ENCODE results near the gene SSR3.

GRCh38 chr3:156516284-156516683, 38.6 kb downstream of the SSR3 start:
- TF ChIP-seq, protein P1, sequence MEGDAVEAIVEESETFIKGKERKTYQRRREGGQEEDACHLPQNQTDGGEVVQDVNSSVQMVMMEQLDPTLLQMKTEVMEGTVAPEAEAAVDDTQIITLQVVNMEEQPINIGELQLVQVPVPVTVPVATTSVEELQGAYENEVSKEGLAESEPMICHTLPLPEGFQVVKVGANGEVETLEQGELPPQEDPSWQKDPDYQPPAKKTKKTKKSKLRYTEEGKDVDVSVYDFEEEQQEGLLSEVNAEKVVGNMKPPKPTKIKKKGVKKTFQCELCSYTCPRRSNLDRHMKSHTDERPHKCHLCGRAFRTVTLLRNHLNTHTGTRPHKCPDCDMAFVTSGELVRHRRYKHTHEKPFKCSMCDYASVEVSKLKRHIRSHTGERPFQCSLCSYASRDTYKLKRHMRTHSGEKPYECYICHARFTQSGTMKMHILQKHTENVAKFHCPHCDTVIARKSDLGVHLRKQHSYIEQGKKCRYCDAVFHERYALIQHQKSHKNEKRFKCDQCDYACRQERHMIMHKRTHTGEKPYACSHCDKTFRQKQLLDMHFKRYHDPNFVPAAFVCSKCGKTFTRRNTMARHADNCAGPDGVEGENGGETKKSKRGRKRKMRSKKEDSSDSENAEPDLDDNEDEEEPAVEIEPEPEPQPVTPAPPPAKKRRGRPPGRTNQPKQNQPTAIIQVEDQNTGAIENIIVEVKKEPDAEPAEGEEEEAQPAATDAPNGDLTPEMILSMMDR (IDR thresholded peaks at IDR 0.05): no peak
- TF ChIP-seq EP300 (IDR thresholded peaks at IDR 0.05): no peak
- TF ChIP-seq POLR2A (IDR thresholded peaks at IDR 0.05): no peak

Data from gastroesophageal sphincter (tissue), 3 donors.